ENCODE results near the gene CHMP1B.

CHMP1B gene

DNA sequence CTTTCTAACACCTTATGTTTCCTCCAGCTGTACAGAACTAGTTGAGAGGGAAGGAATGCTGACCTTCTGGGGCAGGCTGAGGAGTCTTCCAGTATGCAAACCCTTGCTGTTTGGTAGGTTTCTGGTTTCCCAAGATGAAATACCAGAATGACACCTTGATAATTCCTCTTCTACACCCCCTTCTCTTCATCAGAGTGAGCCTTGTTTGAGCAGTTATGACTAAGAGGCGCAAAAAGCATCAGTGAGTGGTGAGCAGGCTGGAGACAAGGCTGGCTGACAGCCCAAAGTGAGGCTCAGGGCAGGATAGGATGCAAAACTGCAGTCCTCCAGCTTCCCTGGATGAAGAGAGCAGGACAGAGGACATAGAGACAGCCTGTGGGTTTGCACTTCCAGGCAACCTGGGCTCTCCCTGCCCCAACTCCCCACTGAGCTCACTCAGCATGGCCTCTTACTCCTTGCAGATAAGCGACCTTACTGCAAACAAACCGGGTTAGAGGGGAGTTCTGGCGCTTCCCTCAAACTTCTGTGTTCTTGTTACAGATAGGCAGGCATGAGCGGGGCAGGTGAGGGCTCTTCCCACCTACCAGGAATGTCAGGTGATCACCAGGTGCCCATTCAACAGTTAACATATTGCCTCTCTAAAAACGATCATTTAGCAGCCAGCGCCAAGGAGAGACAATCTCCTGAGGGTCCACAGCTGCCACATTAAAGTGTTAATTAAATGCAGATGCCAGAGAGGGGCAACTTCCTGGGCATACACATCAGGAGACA is 51.5 kb downstream of the CHMP1B start:
- DNase-seq (ENCODE audit: low read depth in 2 of 2): no peak
